Upper lobe of left lung (tissue), 4 donors: ENCODE measurements around the gene ABHD11.

Source experiments
- CTCF ChIP-seq, 6 experiments: fragments of 450-650 bp in 4 of 6; fragments of 200-600 bp in 2 of 6; sonication (generic) in 2 of 6; IDR thresholded peaks; one replicate each; pipeline ENCODE4 v1.5.1; 2016 to 2019; ENCODE audit warnings: antibody characterized with exemption in 6 of 6
- POLR2A ChIP-seq, 4 donors: fragments of 450-650 bp; IDR thresholded peaks; one replicate each; pipeline ENCODE4 v1.5.1; 2016 to 2017; ENCODE audit warnings: antibody characterized with exemption in 4 of 4, mild to moderate bottlenecking in 2 of 4
- POLR2AphosphoS5 ChIP-seq, 2 donors: sonication (generic); formaldehyde crosslinking; IDR thresholded peaks; one replicate each; pipeline ENCODE4 v1.5.1; 2017; ENCODE audit warnings: antibody characterized with exemption in 2 of 2

DNA sequence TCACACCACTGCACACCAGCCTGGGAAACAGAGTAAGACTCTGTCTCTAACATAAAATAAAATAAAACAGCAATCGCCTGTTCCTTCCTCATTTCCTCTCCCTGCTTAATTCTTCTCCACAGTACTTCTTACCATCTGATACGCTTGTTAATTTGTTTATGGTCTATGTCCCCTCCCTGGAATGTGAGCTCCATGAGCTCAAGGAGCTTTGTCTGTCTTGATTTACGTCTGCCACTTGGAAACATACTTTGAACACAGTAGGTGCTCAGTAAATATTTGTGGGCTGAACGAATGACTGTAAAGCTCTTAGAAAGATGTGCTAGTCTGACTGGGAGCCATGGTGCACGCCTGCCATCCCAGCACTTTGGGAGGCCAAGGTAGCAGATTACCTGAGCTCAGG, 10.1 kb downstream of the ABHD11 start:
- TF ChIP-seq CTCF (IDR thresholded peaks at IDR 0.05), result no peak
- TF ChIP-seq POLR2AphosphoS5 (IDR thresholded peaks at IDR 0.05), result no peak
- no peak for TF ChIP-seq POLR2A (IDR thresholded peaks at IDR 0.05)
